ENCODE results near the gene ABHD3.
"Not testable (repeated sequence)": the region's sequence is repeated elsewhere in the genome, so short reads cannot be mapped to it uniquely, and the experiment has no call there.

ABHD3 gene

DNA sequence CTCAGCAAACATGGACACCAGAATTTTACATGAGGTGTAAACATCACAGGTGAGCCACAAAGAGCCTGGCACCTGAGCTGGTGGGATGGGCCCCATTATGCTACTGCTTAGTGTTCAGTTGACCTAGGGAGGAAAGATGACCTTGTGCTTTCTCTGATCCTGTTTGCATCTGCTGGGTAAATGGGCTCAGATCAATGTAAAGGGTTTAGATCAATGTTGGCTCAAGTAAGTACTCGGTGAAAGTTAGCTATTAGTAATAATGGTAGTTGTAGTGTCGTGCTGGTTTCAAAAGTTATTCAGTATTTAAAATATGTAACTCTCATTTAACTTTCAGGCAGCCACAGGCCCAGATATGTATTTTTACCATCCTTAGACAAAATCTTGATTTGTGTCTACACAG, 19.8 kb downstream of the ABHD3 start:
- Histone ChIP-seq H3K27ac (ENCODE audit: insufficient read depth, low read length, poor library complexity, severe bottlenecking) (no peak overlapping the region), H3K4me3 (ENCODE audit: insufficient read depth, low read depth, low read length, poor library complexity, severe bottlenecking) (no peak overlapping the region), H3K4me1 (ENCODE audit: control insufficient read depth, insufficient read depth, low read length, poor library complexity, severe bottlenecking) (peaks cover 4% of the 10 kb centered on the region), H3K36me3 (ENCODE audit: control insufficient read depth, insufficient read depth, low read length) (peaks cover 3% of the 10 kb centered on the region), H3K27me3 (replicated peaks; ENCODE audit: control insufficient read depth, insufficient read depth, low read length, poor library complexity, severe bottlenecking) (no peaks in the 10 kb centered on the region), H3K9me3 (ENCODE audit: control insufficient read depth, low read length) (no peaks in the 10 kb centered on the region)
- no peak for DNase-seq

DNA sequence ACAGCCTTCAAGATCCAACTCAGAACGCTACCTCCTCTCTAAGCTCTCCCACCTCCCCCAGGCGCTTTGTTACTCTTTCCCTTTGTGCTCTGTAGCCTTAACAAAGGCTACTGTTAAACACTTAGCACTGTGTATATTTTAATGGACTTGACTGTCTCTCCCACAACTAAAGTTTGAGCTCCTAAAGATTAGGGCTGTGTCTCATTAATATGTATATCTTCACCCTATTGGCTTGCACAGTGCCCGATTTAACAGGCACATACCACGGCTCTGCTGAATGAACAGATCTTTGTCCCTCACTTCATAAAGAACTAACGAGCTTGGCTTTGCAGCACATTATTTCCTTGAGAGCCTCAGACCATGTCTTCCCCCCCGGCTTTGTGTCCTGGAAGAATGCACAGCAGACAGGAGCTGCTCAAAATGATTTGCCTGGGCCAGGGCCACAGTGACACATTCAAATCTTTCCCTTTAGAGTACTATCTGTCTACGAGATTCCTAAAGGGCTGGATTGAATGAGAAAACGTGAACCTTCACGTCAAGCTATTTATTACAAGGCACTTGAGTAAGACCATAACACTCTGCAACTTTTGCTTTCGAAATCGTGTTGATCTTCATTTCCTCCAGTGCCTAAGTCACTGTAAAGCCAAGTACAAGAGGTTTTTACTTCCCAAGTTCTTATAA, 22.1 kb downstream of the ABHD3 start:
- Histone ChIP-seq H3K9me3 (ENCODE audit: control insufficient read depth, low read length) (no peaks in the 10 kb centered on the region), H3K4me3 (ENCODE audit: insufficient read depth, low read depth, low read length, poor library complexity, severe bottlenecking) (peak overlapping the region; percentile 50), H3K27ac (ENCODE audit: insufficient read depth, low read length, poor library complexity, severe bottlenecking) (peak overlapping the region; percentile 61), H3K36me3 (ENCODE audit: control insufficient read depth, insufficient read depth, low read length) (peaks cover 3% of the 10 kb centered on the region), H3K4me1 (ENCODE audit: control insufficient read depth, insufficient read depth, low read length, poor library complexity, severe bottlenecking) (peaks cover 4% of the 10 kb centered on the region), H3K27me3 (replicated peaks; ENCODE audit: control insufficient read depth, insufficient read depth, low read length, poor library complexity, severe bottlenecking) (no peaks in the 10 kb centered on the region)
- no peak for DNase-seq

DNA sequence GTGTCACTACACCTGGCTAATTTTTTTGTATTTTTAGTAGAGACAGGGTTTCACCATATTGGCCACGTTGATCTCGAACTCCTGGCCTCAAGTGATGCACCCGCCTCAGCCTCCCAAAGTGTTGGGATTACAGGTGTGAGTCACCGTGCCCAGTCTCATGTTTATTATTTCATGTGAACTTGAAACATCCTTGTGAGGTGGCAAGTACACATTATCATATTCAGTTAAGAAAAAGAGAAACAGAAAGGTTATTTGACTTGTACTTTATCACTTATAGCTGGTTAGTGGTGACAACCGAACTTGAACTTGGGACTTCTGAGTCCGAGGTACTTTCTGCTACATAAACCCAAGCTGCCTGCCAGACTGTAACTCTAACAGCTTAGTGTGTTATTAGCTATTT, 24.4 kb downstream of the ABHD3 start:
- Histone ChIP-seq H3K4me3 (ENCODE audit: insufficient read depth, low read depth, low read length, poor library complexity, severe bottlenecking) (no peak overlapping the region), H3K36me3 (ENCODE audit: control insufficient read depth, insufficient read depth, low read length) (peaks cover 6% of the 10 kb centered on the region)

DNA sequence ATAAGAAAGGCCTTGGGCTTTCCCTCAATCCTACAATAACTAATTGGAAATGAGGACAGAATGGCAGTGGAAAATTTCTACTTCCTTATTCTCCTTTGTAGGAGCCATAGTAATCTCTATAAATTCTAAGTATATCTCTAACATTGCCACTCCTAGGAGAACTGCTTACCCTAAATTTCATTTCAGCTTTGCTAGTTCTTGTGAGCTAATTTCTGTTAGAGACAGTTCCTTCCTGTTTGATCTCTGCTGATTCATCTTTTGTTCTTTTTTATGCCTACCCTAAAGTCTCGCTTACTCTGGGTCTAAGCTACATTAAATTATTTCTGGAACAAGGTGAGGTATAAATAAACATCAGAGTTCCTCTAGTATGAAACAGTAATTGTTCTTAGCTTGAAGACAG, 25.7 kb downstream of the ABHD3 start:
- Histone ChIP-seq H3K27ac (ENCODE audit: insufficient read depth, low read length, poor library complexity, severe bottlenecking) (no peak overlapping the region), H3K4me1 (ENCODE audit: control insufficient read depth, insufficient read depth, low read length, poor library complexity, severe bottlenecking) (no peaks in the 10 kb centered on the region)

More for the DNA sequence above, 24.4 kb downstream of the ABHD3 start:
- DNase-seq = no peak
- Histone ChIP-seq H3K27ac (ENCODE audit: insufficient read depth, low read length, poor library complexity, severe bottlenecking) (no peak overlapping the region), H3K9me3 (ENCODE audit: control insufficient read depth, low read length) (no peaks in the 10 kb centered on the region), H3K4me1 (ENCODE audit: control insufficient read depth, insufficient read depth, low read length, poor library complexity, severe bottlenecking) (no peaks in the 10 kb centered on the region), H3K27me3 (replicated peaks; ENCODE audit: control insufficient read depth, insufficient read depth, low read length, poor library complexity, severe bottlenecking) (no peaks in the 10 kb centered on the region)

DNA sequence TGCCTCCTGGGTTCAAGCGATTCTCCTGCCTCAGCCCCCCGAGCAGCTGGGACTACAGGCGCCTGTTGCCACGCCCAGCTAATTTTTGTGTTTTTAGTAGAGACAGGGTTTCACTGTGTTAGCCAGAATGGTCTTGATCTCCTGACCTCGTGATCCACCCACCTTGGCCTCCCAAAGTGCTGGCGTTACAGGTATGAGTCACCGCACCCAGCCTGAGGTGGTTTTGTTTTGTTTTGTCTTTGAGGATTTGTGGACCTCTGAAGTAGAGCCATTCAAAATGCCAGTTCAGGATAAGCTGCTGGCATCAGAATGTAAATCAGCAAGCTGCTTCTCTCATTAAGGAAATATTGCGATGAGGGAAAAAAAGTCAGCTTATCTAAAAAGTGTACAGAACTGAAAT, 29.2 kb downstream of the ABHD3 start:
- not testable (repeated sequence) for H3K36me3 ChIP-seq (ENCODE audit: control insufficient read depth, insufficient read depth, low read length); H3K9me3 ChIP-seq (ENCODE audit: control insufficient read depth, low read length); H3K27ac ChIP-seq (ENCODE audit: insufficient read depth, low read length, poor library complexity, severe bottlenecking); H3K27me3 ChIP-seq (replicated peaks; ENCODE audit: control insufficient read depth, insufficient read depth, low read length, poor library complexity, severe bottlenecking); H3K4me1 ChIP-seq (ENCODE audit: control insufficient read depth, insufficient read depth, low read length, poor library complexity, severe bottlenecking); DNase-seq; H3K4me3 ChIP-seq (ENCODE audit: insufficient read depth, low read depth, low read length, poor library complexity, severe bottlenecking)

More for the DNA sequence above, 25.7 kb downstream of the ABHD3 start:
- Histone ChIP-seq H3K9me3 (ENCODE audit: control insufficient read depth, low read length) (no peaks in the 10 kb centered on the region), H3K36me3 (ENCODE audit: control insufficient read depth, insufficient read depth, low read length) (peaks cover 6% of the 10 kb centered on the region), H3K27me3 (replicated peaks; ENCODE audit: control insufficient read depth, insufficient read depth, low read length, poor library complexity, severe bottlenecking) (no peaks in the 10 kb centered on the region), H3K4me3 (ENCODE audit: insufficient read depth, low read depth, low read length, poor library complexity, severe bottlenecking) (no peak overlapping the region)
- DNase-seq = no peak

DNA sequence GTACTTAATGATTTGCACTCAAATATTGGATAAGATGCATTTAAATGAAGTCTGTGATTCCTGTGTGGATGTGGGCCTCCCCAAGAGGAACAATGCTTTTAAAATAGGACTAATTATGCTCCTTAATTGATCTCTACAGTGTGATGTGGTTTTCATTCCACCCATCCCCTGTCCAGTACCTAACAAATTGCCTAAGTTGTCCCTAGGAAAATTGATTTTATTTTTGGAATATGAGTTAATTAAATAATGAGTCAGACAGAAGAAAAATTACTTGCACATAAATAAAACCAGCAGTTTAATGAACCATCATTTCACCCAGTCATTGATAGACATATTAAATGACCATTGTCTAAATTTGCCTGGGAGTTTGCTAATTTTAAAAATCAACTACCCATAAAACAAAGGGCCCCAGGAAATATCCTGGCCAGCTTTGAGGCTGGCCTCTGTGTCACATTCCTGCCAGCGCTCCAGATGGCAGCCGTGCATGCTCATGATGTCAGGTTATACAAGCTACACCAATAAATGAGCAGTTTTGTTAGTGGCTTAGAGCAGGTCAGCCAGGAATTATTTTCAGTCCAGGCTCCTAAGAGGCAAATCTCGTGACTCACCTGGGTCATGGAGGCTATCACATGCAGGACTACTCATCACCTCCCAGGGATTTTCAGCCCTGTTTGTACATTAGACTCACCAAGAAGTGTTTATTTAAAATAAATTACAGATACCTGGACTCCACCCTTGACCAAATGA, 31.9 kb downstream of the ABHD3 start:
- no peak overlapping the region for H3K4me3 ChIP-seq (ENCODE audit: insufficient read depth, low read depth, low read length, poor library complexity, severe bottlenecking)
- no peak overlapping the region for H3K27ac ChIP-seq (ENCODE audit: insufficient read depth, low read length, poor library complexity, severe bottlenecking)
- peaks cover 10% of the 10 kb centered on the region for H3K36me3 ChIP-seq (ENCODE audit: control insufficient read depth, insufficient read depth, low read length)
- no peaks in the 10 kb centered on the region for H3K9me3 ChIP-seq (ENCODE audit: control insufficient read depth, low read length)
- no peaks in the 10 kb centered on the region for H3K4me1 ChIP-seq (ENCODE audit: control insufficient read depth, insufficient read depth, low read length, poor library complexity, severe bottlenecking)
- DNase-seq = no peak
- no peaks in the 10 kb centered on the region for H3K27me3 ChIP-seq (replicated peaks; ENCODE audit: control insufficient read depth, insufficient read depth, low read length, poor library complexity, severe bottlenecking)

DNA sequence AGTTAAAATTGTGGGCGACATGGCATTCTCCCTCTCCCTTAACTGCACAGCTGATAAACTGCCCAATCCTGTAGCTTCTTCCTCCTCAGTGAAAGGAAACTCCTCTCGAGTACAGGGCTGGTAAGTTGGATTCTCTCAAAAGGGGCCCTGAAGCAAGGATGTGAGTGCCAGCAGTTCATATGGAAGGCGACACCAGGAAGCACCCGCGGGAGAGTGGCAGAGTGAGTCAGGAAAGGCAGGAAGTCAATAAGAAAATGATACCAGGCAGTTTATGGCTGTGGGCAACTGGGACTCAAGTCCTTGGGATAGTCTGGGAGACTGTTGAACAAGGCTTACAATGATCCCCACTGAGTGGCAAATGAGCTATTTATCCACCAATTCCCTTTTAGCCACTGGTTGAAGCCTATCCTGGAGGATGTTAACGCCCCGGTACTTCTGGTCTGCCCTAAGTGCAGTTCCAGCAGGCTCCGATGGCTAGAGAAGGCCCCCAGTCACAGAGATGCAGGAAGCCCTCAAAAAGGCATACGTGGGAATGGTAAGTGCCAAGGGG, 34.8 kb downstream of the ABHD3 start:
- Histone ChIP-seq H3K27me3 (replicated peaks; ENCODE audit: control insufficient read depth, insufficient read depth, low read length, poor library complexity, severe bottlenecking) (no peaks in the 10 kb centered on the region), H3K4me1 (ENCODE audit: control insufficient read depth, insufficient read depth, low read length, poor library complexity, severe bottlenecking) (no peaks in the 10 kb centered on the region), H3K9me3 (ENCODE audit: control insufficient read depth, low read length) (no peaks in the 10 kb centered on the region), H3K36me3 (ENCODE audit: control insufficient read depth, insufficient read depth, low read length) (peaks cover 7% of the 10 kb centered on the region), H3K4me3 (ENCODE audit: insufficient read depth, low read depth, low read length, poor library complexity, severe bottlenecking) (no peak overlapping the region), H3K27ac (ENCODE audit: insufficient read depth, low read length, poor library complexity, severe bottlenecking) (no peak overlapping the region)
- no peak for DNase-seq

DNA sequence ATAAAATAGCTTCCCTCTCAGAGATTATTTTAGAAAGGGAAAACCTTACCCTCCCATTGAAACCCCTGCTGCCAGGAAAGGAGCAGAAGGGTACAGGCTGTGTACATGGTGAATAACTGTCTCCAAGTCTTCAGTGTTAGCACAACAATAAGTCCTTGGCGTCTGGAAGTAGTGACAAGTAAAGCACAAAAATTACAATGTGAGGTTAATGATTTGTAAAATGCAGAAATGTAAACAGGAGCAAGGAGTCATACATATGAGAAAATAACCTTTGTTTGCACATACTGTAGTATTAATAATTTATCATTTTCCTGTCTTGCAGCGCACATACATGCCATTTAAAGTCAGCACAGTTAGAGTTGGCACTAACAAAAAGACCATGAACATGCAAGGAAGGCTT, 40.5 kb downstream of the ABHD3 start:
- no peak for DNase-seq
- H3K4me3 ChIP-seq (ENCODE audit: insufficient read depth, low read depth, low read length, poor library complexity, severe bottlenecking) = no peak overlapping the region
- no peaks in the 10 kb centered on the region for H3K9me3 ChIP-seq (ENCODE audit: control insufficient read depth, low read length)
- H3K27ac ChIP-seq (ENCODE audit: insufficient read depth, low read length, poor library complexity, severe bottlenecking) = no peak overlapping the region
- no peaks in the 10 kb centered on the region for H3K4me1 ChIP-seq (ENCODE audit: control insufficient read depth, insufficient read depth, low read length, poor library complexity, severe bottlenecking)
- H3K36me3 ChIP-seq (ENCODE audit: control insufficient read depth, insufficient read depth, low read length) = peaks cover 13% of the 10 kb centered on the region
- no peaks in the 10 kb centered on the region for H3K27me3 ChIP-seq (replicated peaks; ENCODE audit: control insufficient read depth, insufficient read depth, low read length, poor library complexity, severe bottlenecking)

DNA sequence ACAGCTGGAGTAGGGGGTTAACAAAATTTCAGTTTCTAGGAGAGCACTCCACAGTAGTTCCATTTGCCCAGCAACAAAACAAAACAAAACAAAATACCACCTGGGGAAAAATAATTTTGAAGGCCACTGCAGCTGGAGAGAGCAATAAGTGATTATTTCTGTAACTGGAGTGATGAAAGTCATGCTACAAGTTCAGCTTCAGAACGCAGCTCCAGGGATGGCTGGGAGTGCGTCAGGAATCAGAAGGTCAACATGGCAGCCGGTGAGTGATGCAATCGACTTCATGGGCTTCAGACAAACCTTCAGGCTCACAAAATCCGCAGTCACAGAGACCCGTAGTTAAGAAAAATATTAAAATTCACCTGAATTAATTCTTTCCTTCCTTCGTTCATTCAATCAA, 41.0 kb downstream of the ABHD3 start:
- Histone ChIP-seq H3K4me1 (ENCODE audit: control insufficient read depth, insufficient read depth, low read length, poor library complexity, severe bottlenecking) (no peaks in the 10 kb centered on the region), H3K4me3 (ENCODE audit: insufficient read depth, low read depth, low read length, poor library complexity, severe bottlenecking) (no peak overlapping the region), H3K36me3 (ENCODE audit: control insufficient read depth, insufficient read depth, low read length) (peaks cover 11% of the 10 kb centered on the region), H3K27ac (ENCODE audit: insufficient read depth, low read length, poor library complexity, severe bottlenecking) (no peak overlapping the region), H3K9me3 (ENCODE audit: control insufficient read depth, low read length) (no peaks in the 10 kb centered on the region), H3K27me3 (replicated peaks; ENCODE audit: control insufficient read depth, insufficient read depth, low read length, poor library complexity, severe bottlenecking) (no peaks in the 10 kb centered on the region)
- no peak for DNase-seq

DNA sequence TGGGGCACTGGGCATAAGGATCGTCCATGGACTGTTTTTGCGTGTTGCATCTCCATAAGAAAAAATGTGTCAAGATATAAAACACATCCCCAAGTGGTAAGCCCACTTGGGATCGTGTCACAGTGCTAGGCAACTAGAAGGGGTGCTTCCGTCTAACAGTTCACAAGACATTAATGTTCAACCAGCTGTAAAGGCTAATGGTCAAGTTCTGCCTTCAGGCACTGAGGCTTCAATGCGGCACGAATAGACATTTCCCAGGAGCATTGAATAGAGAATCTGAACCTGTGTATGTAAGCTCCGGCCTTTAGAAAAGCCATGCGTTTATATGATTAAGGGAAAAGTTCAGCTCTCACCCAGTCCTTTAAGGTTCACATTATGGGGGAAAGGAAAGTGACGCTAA, 42.0 kb downstream of the ABHD3 start:
- no peaks in the 10 kb centered on the region for H3K27me3 ChIP-seq (replicated peaks; ENCODE audit: control insufficient read depth, insufficient read depth, low read length, poor library complexity, severe bottlenecking)
- H3K4me3 ChIP-seq (ENCODE audit: insufficient read depth, low read depth, low read length, poor library complexity, severe bottlenecking) = no peak overlapping the region
- H3K9me3 ChIP-seq (ENCODE audit: control insufficient read depth, low read length) = no peaks in the 10 kb centered on the region
- H3K36me3 ChIP-seq (ENCODE audit: control insufficient read depth, insufficient read depth, low read length) = peaks cover 11% of the 10 kb centered on the region
- H3K27ac ChIP-seq (ENCODE audit: insufficient read depth, low read length, poor library complexity, severe bottlenecking) = no peak overlapping the region
- DNase-seq = no peak
- no peaks in the 10 kb centered on the region for H3K4me1 ChIP-seq (ENCODE audit: control insufficient read depth, insufficient read depth, low read length, poor library complexity, severe bottlenecking)

Data from effector memory CD4-positive, alpha-beta T cell (primary cell).